ENCODE results near the gene LRP1-AS.

- TF ChIP-seq CTCF (IDR thresholded peaks at IDR 0.05 in 2 of 3, conservative IDR thresholded peaks at IDR 0.05 in 1 of 3; ENCODE audit: borderline replicate concordance in 1 of 3, insufficient read depth in 1 of 3, low read depth in 2 of 3, low read length in 2 of 3) (no peak), TCF7L2 (IDR thresholded peaks at IDR 0.05; ENCODE audit: borderline replicate concordance, extremely low read depth, insufficient read depth, insufficient read length) (no peak), POLR2AphosphoS5 (IDR thresholded peaks at IDR 0.05; ENCODE audit: low read depth, low read length) (no peak), POLR2A (IDR thresholded peaks at IDR 0.05; ENCODE audit: borderline replicate concordance, extremely low read depth, insufficient read depth, insufficient read length) (no peak), EZH2phosphoT487 (IDR thresholded peaks at IDR 0.05; ENCODE audit: borderline replicate concordance) (no peak), SIN3A (IDR thresholded peaks at IDR 0.05; ENCODE audit: low read depth) (no peak), ZNF274 (IDR thresholded peaks at IDR 0.05; ENCODE audit: low read depth, low read length) (no peak), CEBPB (IDR thresholded peaks at IDR 0.05; ENCODE audit: low read depth) (no peak), MAX (IDR thresholded peaks at IDR 0.05) (no peak), REST (IDR thresholded peaks at IDR 0.05; ENCODE audit: low read depth) (no peak), EZH2 (IDR thresholded peaks at IDR 0.05) (no peak), SRF (IDR thresholded peaks at IDR 0.05; ENCODE audit: low read depth) (no peak)
Measured at GRCh38 chr12:57141249-57141648, 6.2 kb downstream of the LRP1-AS start.

Measured in HCT116 (cell line).